Esophagus muscularis mucosa (tissue), 4 donors: ENCODE measurements around the gene GLS. TPM values are rescaled to one million over a fixed set of nuclear protein-coding genes. Genes with fewer than 3 reads are reported as not detected.

ENCODE experiments used
- DNase-seq: peaks from one replicate; pipeline ENCODE4 v3.0.0-alpha.2; 2017; ENCODE audit errors: extremely low spot score
- H3K27ac ChIP-seq, 4 donors: fragments of 200-600 bp; sonication (generic); replicated peaks in 1 of 4; 1 replicate in 3 of 4; 2 replicates in 1 of 4; pipeline ENCODE4 v1.5.1; 2016 to 2019; ENCODE audit warnings: mild to moderate bottlenecking in 1 of 4
- H3K27me3 ChIP-seq, 4 donors: fragments of 200-600 bp; sonication (generic); one replicate each; pipeline versions ENCODE4 v1.5.1 to v1.6.0; 2016 to 2019
- H3K36me3 ChIP-seq, 4 donors: fragments of 200-600 bp; sonication (generic); one replicate each; pipeline ENCODE4 v1.5.1; 2016 to 2019
- H3K4me1 ChIP-seq, 4 donors: fragments of 200-600 bp; sonication (generic); one replicate each; pipeline ENCODE4 v1.5.1; 2016 to 2019
- H3K4me3 ChIP-seq, 4 donors: fragments of 200-600 bp; sonication (generic); 1 replicate in 2 of 4; 2 replicates in 2 of 4; pipeline ENCODE4 v1.5.1; 2016 to 2019; ENCODE audit warnings: mild to moderate bottlenecking in 4 of 4, moderate library complexity in 1 of 4
- H3K9me3 ChIP-seq, 4 donors: fragments of 200-600 bp; sonication (generic); 1 replicate in 3 of 4; 2 replicates in 1 of 4; pipeline ENCODE4 v1.5.1; 2016 to 2019
- EP300 ChIP-seq: sonication (generic); formaldehyde crosslinking; IDR thresholded peaks from one replicate; pipeline ENCODE4 v1.6.1; 2017; ENCODE audit warnings: antibody characterized with exemption
- POLR2A ChIP-seq: fragments of 450-650 bp; IDR thresholded peaks from one replicate; pipeline ENCODE4 v1.6.1; 2017; ENCODE audit warnings: antibody characterized with exemption, moderate library complexity, mild to moderate bottlenecking, low read depth
- POLR2AphosphoS5 ChIP-seq, 2 donors: sonication (generic); formaldehyde crosslinking; IDR thresholded peaks; one replicate each; pipeline ENCODE4 v1.6.1; 2017; ENCODE audit warnings: antibody characterized with exemption in 2 of 2
- WGBS: methylation state at CpG from one replicate; pipeline ENCODE4 v1.1.5; 2018; 5-methylcytosine and 5-hydroxymethylcytosine counted together
- intact Hi-C: fragments of 100-400 bp; cut with DNase I; formaldehyde crosslinking; loops from one replicate; pipeline ENCODE4 v1.15.1; 2023
- total RNA-seq, 4 donors: library from RNA; depleted of rRNA; stranded (reverse); fragments of >200 nt; gene quantifications; one replicate each; pipeline versions ENCODE4 v1.1.0 to v1.2.1, GENCODE V29; 2016
- TF ChIP-seq, protein P1 (sequence below), 3 experiments: fragments of 200-600 bp in 2 of 3; fragments of 450-650 bp in 1 of 3; sonication (generic) in 2 of 3; IDR thresholded peaks; one replicate each; pipeline ENCODE4 v1.5.1; 2017 to 2019; ENCODE audit warnings: antibody characterized with exemption in 3 of 3, mild to moderate bottlenecking in 2 of 3, moderate library complexity in 1 of 3

Gene GLS
- total RNA-seq, 4 donors from 2014 or later: 93.6 to 125 (median 94.0) TPM

DNA sequence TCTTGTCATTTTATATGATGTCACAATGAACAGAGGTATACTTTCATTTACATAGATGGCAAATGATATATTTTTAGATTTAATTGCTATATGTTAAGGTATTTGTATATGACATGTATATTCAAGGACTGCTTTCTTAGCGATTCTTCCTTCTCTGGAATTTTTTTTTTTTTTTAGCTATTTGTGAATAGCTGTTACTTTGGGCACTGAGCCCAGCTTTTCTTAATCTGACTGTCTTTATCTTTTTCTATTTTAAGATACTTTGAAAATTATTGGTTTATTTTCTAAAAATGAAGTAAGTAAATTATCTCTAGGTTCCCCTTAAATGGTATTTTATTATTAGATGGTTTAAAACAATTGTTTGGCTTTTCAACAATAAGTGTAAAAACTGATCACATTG is 4.0 kb upstream of the GLS start:
- H3K27ac ChIP-seq: no peak overlapping the region
- no peak overlapping the region for H3K4me3 ChIP-seq
- no peak for DNase-seq
- 58% methylated on average over 1 of the region's 1 CpG for WGBS
- TF ChIP-seq EP300: no peak
- TF ChIP-seq, protein P1, sequence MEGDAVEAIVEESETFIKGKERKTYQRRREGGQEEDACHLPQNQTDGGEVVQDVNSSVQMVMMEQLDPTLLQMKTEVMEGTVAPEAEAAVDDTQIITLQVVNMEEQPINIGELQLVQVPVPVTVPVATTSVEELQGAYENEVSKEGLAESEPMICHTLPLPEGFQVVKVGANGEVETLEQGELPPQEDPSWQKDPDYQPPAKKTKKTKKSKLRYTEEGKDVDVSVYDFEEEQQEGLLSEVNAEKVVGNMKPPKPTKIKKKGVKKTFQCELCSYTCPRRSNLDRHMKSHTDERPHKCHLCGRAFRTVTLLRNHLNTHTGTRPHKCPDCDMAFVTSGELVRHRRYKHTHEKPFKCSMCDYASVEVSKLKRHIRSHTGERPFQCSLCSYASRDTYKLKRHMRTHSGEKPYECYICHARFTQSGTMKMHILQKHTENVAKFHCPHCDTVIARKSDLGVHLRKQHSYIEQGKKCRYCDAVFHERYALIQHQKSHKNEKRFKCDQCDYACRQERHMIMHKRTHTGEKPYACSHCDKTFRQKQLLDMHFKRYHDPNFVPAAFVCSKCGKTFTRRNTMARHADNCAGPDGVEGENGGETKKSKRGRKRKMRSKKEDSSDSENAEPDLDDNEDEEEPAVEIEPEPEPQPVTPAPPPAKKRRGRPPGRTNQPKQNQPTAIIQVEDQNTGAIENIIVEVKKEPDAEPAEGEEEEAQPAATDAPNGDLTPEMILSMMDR (IDR thresholded peaks at IDR 0.05): no peak
- TF ChIP-seq POLR2AphosphoS5 (IDR thresholded peaks at IDR 0.05): no peak
- TF ChIP-seq POLR2A: no peak
- peaks cover 5 to 9% (median 7%) of the 10 kb centered on the region in 4 donors for H3K4me1 ChIP-seq
- no peaks in the 10 kb centered on the region for H3K27me3 ChIP-seq
- H3K9me3 ChIP-seq: no peaks in the 10 kb centered on the region
- no peaks in the 10 kb centered on the region for H3K36me3 ChIP-seq
- intact Hi-C loops: no loop called here

DNA sequence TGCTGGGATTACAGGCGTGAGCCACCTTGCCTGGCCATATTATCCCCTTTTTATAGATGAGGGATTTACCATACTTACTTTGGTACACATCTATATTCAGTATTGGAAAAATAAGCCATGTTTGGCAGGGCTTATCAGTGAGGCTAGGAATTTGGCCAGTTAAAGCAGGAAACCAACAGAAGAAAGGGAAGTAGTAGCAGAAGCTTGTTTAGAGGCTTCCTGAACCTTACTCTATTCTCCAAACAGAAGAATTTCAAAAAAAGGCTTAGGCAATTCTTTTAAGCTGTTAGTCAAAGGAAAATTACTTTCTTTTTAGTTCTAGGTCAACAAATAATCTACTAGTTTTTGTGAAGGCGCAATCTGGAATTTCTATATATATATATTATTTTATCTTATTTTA is 3.2 kb upstream of the GLS start:
- H3K4me3 ChIP-seq: no peak overlapping the region
- TF ChIP-seq POLR2A (no peak), EP300 (no peak), POLR2AphosphoS5 (IDR thresholded peaks at IDR 0.05) (no peak)
- TF ChIP-seq, protein P1 (IDR thresholded peaks at IDR 0.05): no peak
- no peak overlapping the region for H3K27ac ChIP-seq
- no peaks in the 10 kb centered on the region for H3K36me3 ChIP-seq
- no peak for DNase-seq
- H3K4me1 ChIP-seq: peaks cover 5 to 9% (median 7%) of the 10 kb centered on the region in 4 donors
- no peaks in the 10 kb centered on the region for H3K9me3 ChIP-seq
- 93% methylated on average over 2 of the region's 2 CpGs for WGBS
- intact Hi-C loops: no loop called here
- H3K27me3 ChIP-seq: no peaks in the 10 kb centered on the region

DNA sequence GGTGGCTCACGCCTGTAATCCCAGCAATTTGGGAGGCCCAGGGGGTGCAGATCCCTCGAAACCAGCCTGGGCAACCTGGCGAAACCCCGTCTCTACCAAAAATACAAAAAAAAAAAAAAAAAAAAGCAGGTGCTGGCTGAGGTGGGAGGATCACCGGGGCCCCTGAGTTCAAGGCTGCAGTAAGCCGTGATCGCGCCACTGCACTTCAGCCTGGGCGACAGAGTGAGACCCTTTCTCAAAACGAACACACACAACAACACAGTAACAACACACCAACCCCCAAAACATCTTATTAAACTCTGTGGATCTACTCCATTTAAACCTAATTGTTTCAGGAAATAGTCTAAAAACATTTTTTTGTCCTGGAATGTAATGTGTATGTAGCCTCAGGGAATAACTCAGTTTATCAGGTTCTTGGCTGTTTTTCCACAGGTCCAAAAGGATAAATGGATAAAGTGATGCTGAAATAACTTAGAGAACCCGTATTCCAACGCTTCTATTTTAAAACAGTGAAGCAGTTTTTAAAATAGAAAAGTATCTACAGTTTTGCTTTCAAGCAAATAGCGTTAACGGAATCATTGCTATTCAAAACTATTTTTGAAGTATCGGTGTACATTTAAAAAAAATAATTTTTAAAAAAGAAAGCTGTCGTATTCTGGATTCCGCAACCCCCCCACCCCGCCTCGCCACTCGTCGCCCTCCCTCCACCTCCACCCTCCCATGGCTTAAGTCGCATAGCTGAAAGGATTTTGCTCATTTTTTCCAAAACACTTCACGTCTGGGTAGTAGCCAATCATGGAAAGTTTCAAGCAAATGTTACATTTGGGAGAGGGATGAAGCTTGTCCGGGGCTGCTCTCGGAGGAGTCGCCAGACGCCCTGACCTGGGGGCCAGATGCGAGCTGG is 895 bp upstream of the GLS start:
- peak overlapping the region; percentile 92 to 95 (median 94) for H3K4me3 ChIP-seq
- DNase-seq: no peak
- no peaks in the 10 kb centered on the region for H3K9me3 ChIP-seq
- TF ChIP-seq POLR2A: no peak
- TF ChIP-seq EP300: no peak
- no peak for TF ChIP-seq POLR2AphosphoS5 (IDR thresholded peaks at IDR 0.05)
- TF ChIP-seq, protein P1 (IDR thresholded peaks at IDR 0.05): no peak
- peaks cover 23 to 30% (median 28%) of the 10 kb centered on the region in 4 donors for H3K4me1 ChIP-seq
- peak overlapping the region; percentile 93 to 98 (median 95) for H3K27ac ChIP-seq
- intact Hi-C loops: no loop called here
- 37% methylated on average over 26 of the region's 28 CpGs for WGBS
- H3K27me3 ChIP-seq: no peaks in the 10 kb centered on the region
- H3K36me3 ChIP-seq: no peaks in the 10 kb centered on the region

DNA sequence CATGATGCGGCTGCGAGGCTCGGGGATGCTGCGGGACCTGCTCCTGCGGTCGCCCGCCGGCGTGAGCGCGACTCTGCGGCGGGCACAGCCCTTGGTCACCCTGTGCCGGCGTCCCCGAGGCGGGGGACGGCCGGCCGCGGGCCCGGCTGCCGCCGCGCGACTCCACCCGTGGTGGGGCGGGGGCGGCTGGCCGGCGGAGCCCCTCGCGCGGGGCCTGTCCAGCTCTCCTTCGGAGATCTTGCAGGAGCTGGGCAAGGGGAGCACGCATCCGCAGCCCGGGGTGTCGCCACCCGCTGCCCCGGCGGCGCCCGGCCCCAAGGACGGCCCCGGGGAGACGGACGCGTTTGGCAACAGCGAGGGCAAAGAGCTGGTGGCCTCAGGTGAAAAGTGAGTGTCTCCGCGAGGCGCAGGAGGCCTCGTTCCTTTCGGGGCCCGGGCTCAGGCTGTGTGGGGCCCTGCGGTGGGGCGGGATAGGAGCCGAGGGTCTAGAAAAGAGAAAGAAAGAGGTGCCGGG is 520 bp downstream of the GLS start:
- DNase-seq: no peak
- TF ChIP-seq POLR2AphosphoS5 (IDR thresholded peaks at IDR 0.05): no peak
- TF ChIP-seq, protein P1 (IDR thresholded peaks at IDR 0.05): no peak
- no peak for TF ChIP-seq POLR2A
- TF ChIP-seq EP300: no peak

More for the DNA sequence above, 520 bp downstream of the GLS start:
- no peaks in the 10 kb centered on the region for H3K36me3 ChIP-seq
- peak overlapping the region; percentile 93 to 98 (median 95) for H3K27ac ChIP-seq
- H3K27me3 ChIP-seq: no peaks in the 10 kb centered on the region
- peak overlapping the region; percentile 92 to 95 (median 94) for H3K4me3 ChIP-seq
- H3K4me1 ChIP-seq: peaks cover 35 to 44% (median 41%) of the 10 kb centered on the region in 4 donors
- 2% methylated on average over 19 of the region's 60 CpGs for WGBS
- H3K9me3 ChIP-seq: no peaks in the 10 kb centered on the region
- intact Hi-C loops: no loop called here
